Muscle of arm (tissue), 12 donors: ENCODE data around the gene EML2. TPM values are rescaled to one million over a fixed set of nuclear protein-coding genes. Genes with fewer than 3 reads are reported as not detected.

ENCODE experiments used
- DNase-seq: peaks from one replicate; pipeline ENCODE4 v3.0.0-alpha.2; 2013
- polyA plus RNA-seq, 12 donors: library from polyadenylated mRNA; unstranded; fragments of 120-200 nt; gene quantifications; one replicate each; pipeline ENCODE4 v1.2.1, GENCODE V29; 2013; ENCODE audit not compliant: insufficient read length in 12 of 12

Gene EML2
- polyA plus RNA-seq, 12 donors = 6.0 to 24.8 (median 9.9) TPM; not detected in 2

DNA sequence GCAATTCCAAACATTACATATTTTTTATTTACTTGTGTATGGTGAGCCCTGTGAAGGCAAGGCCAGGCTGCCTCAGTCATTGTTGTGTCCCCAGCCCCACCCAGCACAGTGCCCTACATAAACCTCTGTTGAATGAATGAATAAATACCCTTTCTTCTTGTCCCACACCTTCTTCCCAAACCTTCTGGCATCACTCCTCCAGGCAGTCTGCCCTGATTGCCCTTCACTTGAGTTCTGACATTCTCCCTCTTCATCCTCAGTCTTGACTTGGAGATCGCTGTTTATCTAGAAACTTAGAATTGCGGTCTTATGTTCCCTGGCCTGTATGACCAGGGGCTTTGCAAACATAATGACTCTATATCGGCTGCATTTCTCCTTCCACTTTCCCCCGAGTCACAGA is 49.4 kb downstream of the EML2 start:
- DNase-seq = no peak

DNA sequence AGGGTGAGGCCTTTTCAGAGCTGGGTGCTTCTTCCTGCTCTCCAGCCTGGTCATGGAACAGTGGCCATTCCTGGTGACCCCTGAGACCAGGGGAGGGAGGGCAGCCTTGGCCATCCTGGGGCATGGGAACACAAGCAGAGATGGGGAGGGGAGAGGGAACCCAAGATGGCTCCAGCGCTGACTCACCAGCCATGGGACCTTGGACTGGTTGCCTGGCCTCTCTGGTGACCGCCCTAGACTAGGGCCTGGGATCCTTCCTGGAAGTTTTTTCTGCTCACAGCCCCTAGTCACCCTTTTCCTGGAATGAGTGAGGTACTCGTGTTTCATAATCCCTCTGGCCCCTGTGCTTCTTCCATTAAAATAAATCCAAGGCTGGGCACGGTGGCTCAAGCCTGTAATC is 51.3 kb downstream of the EML2 start:
- DNase-seq = no peak

DNA sequence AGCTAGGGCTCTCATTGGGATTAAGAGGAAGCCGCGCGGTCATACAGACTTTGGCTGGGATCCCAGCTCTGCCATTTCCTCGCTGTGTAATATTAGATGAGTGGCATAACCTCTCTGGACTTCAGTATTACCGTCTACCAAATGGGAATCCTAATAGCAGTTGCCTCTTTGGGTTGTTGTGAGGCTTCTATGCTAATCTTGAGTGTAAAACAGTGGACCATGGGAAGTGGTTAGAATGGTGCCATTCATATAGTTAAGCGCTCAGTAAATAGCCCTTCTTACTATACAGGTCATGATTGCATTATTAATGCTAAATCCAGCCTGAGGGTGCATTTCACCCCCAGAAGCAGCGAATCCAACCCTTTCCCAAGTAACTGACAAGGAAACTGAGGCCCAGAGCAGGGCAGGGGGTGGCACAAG is 54.0 kb downstream of the EML2 start:
- no peak for DNase-seq

DNA sequence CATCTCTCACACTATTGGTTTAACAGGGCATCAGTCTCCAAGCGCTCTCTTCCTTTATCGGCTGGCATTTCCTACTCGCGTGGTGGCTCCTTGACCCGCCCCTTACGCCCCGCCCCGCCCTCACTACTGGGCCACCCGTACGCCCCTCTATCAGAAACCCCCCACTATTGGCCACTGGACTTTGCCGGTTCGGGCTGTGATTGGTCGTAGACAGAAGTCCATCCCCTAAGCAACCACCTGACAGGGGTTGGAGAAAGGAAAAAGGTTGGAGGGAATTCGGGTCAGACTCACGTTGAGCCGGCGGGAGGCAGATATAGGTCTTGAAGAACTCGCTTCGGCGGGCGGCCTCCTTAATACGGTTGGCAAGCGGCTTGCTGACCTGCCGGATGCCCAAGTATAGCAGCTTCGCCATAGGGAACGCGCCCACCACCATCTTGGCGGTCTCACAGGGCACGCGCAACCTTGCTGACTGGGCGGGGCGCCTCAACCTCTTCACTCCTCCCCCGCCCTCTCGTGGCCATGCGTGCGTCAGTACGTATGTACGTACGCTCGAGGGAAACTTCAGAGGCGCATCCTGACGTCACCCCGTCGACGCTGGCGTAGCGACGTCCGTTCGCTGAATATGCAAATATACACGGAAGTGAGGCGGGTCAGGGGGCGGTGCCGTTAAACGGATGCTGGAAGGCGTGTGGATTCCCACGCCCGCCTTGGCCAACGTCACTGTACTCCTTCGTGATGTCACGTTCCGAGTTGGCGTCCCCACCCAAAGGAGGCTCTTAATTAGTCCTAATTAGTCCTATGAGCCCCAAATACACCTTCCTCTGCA is 54.7 kb downstream of the EML2 start, which contains the start of gene OPA3:
OPA3 (minus strand) TSS at position 471 of the 826 bp plus-strand sequence; CDS start at position 433, 38 bp downstream.
- DNase-seq = peak; percentile 100

DNA sequence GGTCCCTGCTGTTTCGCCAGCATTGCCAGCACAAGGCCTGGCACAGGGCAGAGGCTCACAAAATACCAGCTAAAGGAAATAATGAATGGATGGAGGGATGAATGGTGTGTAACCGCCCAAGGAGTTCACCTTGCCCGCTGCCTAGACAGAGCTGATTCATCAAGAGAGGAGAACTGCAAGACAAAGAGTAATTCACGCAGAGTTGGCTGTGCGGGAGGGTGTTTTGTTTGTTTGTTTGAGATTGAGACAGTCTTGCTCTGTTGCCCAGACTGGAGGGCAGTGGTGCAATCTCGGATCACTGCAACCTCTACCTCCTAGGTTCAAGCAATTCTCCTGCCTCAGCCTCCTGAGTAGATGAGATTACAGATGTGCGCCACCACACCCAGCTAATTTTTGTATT is 57.6 kb downstream of the EML2 start:
- DNase-seq = no peak

DNA sequence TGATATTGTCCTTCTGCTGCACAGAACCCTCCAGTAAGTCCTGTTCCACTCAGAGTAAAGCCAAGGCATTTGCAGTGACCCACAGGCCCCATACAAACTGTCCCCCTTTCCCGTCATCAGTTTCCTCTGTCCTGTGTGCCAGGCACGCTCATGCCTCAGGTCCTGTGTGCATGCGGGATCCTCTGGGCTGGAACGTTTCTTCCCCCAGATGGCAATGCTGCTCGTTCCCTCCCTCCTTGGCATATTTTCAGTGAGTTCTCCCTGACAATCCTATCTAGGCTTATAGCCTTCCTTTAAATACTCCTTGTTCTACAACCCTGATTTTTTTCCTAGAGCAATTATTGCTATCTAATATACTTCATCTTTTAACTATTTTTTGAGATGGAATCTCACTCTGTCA is 60.3 kb downstream of the EML2 start:
- no peak for DNase-seq

DNA sequence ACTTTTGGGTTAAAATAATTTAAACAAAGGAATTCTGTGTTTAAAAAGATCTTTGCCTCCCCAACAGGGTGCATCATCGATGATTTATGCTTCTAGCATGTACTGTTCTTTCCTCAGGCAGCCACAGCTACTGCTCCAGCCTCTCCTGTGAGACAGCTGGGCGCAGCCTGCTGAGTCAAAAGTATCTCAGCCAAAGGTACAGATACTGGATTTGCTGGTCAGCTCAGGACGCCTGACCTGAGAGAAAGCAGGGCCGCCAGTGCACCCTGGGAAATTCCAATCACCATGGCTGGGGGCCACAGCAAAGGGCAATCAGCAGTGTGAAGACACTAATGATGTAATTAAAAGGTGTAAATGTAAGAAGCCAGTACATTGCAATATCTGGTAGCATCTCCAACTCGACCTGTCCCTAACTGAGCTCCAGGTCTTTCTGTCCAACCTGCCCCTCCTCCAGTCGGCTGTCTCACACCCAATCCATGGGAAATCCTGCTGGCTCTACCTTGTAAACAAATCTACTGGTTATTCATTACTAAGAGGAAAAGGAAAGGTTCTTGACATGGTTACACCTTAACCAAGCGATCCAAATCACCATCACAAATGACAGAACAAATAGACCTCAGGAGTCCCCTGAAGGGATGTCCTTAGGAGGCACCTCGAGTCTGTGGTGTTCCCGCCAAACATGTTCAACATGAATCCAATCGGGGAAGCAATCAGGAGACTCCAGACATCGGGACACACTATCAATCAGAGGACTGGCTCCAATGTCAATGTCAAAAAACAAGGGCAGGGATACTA is 61.9 kb downstream of the EML2 start:
- no peak for DNase-seq

DNA sequence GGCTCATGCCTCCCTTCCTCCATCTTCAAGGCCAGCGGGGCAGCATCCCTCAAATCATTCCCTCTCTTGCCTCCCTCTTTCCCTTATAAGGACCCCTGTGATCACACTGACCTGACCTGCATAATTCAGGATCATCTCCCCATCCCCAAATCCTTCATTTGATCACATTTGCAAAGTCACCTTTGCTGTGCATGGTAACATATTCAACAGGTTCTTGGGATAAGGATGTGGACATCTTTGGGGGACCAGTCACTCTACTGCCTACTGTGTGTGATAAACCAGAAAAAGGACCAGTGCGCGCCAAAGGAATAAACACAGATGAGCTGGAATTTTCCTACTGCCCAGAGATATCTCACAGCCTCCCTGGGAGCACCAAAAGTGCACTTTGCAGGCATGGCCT is 62.5 kb downstream of the EML2 start:
- no peak for DNase-seq

DNA sequence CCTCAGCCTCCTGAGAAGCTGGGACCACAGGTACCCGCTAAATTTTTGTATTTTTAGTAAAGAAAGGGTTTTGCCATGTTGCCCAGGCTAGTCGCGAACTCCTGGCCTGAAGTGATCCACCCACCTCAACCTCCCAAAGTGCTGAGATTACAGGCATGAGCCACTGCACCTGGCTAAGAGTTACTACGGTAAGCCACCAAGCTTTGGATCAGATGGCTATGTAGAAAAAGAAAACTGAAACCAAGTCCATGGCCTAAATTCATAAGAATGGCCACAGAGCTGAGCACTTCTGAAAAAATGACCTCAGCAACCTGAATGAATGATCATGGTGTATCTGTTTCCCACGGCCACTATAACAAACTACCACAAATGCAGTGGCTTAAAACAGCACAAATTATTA is 64.0 kb downstream of the EML2 start:
- no peak for DNase-seq

DNA sequence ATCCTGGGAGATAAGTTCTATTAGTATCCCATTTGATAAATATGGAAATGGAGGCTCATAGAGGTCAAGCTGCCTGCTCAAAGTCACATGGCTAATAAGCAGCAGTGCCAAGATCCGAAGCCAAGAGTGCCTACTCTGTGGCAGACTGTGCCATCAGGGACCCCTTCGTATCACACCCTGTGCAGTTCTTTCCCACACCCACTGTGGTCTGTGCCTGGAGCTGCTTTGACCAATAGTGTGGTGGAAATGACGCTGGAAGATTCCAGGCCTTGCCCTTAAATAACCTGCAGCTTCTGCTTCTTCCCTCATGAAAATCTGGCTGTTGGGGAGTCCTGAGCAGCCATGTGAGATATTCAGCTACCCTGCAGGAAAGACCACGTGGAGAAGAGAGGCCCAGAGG is 64.7 kb downstream of the EML2 start:
- DNase-seq = no peak

DNA sequence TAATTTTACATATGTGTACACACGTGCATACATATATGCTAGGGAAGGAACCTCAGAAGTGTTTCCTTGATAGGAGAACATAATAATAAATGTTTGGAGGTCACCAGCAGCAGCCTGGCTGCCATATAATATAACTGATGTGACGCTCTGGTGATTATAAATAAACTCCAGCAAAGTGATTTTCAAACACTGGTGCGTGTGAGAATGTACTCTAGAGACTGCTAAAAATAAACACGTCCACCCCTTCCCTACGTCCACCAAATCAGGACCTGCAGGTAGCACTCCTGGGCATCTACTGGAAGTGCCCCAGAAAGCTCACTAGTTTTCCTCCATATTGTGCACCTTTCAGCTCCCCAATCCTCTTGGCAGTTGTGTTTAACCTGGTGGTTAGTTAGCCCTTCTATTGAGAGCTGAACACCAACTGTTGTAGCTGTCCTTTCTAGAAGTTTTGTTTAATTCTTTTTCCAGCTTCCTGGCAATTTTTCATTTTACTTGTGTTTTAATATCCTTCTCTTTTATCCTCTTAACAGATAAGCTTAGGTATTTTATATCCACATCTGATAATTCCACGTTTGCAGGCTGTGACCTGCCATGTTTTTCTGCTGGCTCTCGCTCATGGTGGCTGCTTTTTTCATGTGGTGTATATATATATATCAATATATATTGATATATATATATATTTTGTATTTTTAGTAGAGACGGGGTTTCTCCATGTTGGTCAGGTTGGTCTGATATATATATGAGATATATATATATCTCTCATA is 67.6 kb downstream of the EML2 start:
- no peak for DNase-seq

DNA sequence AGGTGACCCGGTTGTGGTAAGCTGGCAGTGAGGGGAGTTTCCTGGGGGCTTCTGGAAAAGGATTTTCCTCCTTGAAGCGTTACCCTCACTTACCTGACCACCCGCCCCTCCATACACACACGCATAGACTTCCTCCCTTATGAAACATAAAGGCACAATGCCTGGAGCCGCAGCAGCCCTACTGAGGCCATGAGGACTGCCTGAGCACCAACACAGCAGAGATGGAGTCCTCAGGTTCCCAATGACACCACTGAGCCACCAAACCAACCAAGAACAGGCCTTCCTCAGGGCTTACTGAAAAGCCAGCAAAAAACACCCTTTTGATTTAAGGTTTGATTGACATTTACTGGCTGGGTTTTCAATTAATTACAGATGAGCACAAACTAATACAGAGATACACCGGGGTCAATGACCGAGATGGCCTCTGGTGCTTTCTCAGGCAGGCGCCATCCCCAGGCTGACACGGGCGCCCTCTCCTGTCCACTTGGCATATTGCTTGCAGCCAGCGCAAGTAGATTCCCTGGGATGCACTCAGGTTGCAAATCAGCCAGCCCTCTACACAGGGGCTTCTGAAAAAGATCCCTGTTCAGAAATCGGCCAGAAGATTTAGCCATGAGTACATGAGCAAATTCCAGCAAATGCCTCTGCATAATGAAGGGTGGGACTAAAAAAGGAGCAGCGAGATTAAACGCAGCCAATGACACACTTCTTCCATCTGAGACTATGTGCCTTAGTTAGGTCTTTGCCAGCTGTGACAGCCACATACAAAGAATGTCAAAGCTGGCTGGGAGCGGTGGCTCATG is 69.4 kb downstream of the EML2 start:
- DNase-seq = no peak

DNA sequence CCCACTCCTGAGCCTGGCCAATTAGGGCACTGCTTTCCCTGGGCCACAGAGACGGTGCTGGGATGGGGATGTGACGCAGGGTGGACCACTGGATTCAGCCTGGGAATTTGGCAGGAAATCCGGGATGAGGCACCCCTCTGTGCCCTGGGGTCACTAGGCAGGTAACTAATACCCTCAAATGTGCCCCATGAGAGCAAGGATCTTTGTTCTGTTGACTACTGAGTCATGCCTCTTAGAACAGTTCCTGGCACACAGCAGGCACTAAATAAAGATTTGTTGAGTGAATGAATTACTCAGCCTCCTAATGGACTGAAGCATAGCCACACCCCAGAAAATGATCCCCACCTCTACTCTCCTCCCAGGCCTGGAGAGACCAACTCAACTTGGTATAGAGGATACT is 70.5 kb downstream of the EML2 start:
- no peak for DNase-seq

DNA sequence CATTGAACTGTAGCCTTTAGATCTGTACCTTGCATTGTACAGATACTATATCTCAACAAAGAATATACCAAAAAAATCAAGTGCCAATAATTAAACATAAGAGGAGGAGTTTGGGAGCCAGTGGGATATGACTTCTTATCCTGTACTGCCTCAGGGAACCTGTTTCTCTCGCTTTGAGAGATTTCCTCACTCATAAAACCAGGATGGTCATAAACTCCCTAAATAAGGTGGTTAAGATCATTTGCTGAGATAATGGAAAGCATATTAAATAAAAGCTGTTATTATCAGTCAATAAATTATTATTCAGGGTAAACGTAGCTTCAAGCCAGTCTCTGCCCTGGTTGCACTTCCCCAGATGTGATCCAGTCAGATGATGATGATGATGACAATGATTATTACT is 71.6 kb downstream of the EML2 start:
- no peak for DNase-seq

DNA sequence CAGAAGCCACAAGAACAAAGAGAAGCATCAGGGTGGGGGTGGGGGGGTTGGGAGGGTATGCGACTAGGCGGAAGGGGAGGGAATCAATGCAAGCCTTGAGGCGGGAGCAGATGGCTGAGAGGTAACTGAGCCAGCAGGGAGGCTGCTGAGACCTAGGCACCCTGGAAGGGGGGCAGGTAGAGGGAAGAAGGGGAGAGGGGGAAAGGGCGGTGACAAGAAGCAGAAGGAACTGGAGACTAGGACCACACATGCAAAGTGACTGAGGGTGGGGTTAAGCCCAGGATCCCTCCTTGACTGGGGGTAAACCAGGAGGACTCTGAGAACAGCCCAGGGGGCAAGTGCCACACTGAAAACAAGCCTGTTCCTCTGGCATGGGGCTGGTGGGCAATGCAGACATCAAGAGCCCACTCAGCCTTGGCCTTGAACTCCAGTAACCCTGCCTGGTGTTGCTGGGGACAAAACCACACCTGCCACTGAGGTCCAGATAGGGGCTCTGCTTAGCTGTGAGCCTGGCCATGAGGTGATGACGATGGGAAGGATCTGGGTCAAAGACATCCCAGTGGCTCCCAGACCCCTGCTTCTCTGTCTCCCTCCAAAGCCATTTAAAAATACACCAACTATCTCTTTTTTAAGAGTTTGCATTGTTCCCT is 74.9 kb downstream of the EML2 start:
- DNase-seq = no peak

DNA sequence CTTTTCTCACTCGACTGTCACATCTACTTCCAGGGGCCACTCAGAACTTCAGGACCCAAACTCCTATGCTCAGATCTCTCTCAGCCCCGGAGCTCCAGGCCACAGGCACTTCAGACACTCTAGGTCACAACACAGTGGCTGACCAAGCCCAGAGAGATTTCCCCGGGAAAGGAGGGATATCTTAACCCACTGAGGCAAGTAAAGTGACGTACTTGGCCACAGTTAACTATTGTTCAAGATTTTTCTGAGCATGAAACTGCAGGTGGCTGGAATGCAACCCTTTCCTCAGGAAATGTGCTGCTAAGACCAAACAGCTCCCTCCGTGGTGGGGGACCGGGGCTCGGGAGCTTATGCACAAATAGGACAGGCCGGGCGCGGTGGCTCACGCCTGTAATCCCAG is 78.5 kb downstream of the EML2 start:
- DNase-seq = no peak

DNA sequence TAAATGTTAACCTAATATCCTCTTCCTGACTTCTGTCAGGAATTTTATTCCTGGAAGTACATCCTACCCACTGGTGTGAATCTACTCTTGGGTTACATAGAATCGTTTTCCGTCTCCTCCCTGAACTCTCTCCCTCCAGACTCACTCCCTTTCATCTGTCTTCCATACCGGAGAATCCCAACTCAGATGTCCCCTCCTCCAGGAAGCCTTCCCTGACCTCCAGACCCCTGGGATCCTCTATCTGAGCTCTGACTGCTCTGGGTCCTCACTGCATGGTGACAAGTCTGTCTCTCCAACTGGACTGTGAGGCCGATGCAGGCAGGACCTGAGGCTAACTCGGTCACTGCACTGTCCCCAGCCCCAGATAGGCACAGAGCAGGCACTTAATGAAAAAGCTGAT is 79.2 kb downstream of the EML2 start:
- DNase-seq = no peak
